Sigmoid colon (tissue), 3 donors: ENCODE data around the gene KRT79.

Source experiments
- POLR2A ChIP-seq, 2 donors: fragments of 450-650 bp; IDR thresholded peaks; one replicate each; pipeline ENCODE4 v1.6.1; 2016; ENCODE audit warnings: antibody characterized with exemption in 2 of 2, mild to moderate bottlenecking in 2 of 2, moderate library complexity in 2 of 2
- TF ChIP-seq, protein P1 (sequence below), 4 experiments: fragments of 450-650 bp in 3 of 4; fragments of 200-600 bp in 1 of 4; IDR thresholded peaks; one replicate each; pipeline ENCODE4 v1.5.1; 2016 to 2019; ENCODE audit warnings: antibody characterized with exemption in 4 of 4, mild to moderate bottlenecking in 3 of 4, moderate library complexity in 2 of 4

DNA sequence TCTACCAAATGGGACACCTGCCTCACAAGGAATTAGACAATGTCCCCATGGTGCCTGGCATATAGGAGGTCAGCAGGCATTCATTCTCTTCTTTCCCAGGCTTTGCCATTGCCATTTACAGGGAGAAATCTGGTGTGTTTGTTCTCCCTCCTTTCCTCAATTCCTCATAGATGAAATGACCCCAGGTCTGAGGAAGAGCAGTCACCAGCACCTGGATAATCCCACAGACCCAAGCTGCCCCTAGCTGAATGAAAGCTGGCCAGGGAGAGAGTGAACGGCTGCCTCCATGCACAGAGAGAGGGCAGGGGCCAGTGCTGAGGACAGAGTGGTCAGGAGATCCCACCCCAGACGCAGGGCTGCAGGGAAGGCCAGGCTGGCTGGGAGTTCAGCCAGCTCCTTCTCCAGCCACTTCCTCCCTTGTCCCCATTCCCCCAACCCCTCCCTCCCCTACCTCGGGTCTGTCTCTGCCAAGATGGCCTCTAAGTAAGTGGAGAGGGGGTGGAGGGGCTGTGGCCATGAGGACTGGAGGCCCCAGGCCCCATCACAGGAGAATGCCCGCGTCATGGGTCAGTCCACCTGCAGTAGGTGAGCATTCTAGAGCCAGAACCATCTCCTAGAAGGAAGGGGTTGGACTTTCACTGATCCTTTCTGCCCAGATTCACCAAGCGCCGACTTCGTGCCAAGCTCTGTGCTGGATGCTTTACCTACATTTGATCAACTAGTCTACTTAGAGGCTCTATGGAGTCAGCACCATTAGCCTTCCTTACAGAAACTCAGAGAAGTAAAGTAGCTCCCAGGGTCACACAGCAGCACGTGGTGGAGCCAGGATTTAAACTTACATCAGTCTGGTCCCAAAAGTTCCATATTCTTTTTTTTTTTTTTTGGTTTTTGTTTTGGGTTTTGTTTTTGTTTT, 18.2 kb downstream of the KRT79 start:
- TF ChIP-seq, protein P1, sequence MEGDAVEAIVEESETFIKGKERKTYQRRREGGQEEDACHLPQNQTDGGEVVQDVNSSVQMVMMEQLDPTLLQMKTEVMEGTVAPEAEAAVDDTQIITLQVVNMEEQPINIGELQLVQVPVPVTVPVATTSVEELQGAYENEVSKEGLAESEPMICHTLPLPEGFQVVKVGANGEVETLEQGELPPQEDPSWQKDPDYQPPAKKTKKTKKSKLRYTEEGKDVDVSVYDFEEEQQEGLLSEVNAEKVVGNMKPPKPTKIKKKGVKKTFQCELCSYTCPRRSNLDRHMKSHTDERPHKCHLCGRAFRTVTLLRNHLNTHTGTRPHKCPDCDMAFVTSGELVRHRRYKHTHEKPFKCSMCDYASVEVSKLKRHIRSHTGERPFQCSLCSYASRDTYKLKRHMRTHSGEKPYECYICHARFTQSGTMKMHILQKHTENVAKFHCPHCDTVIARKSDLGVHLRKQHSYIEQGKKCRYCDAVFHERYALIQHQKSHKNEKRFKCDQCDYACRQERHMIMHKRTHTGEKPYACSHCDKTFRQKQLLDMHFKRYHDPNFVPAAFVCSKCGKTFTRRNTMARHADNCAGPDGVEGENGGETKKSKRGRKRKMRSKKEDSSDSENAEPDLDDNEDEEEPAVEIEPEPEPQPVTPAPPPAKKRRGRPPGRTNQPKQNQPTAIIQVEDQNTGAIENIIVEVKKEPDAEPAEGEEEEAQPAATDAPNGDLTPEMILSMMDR (IDR thresholded peaks at IDR 0.05), result no peak
- TF ChIP-seq POLR2A (IDR thresholded peaks at IDR 0.05), result no peak
